Hindlimb muscle (tissue), 1 donor: ENCODE results near the gene RPP25. TPM values are rescaled to one million over a fixed set of nuclear protein-coding genes. Genes with fewer than 3 reads are reported as not detected.
A peak's percentile ranks its signal among the peaks of the same experiment; 100 is the strongest.

Source experiments
- DNase-seq: peaks from one replicate; pipeline ENCODE4 v3.0.0-alpha.2; 2013
- polyA plus RNA-seq: library from polyadenylated mRNA; unstranded; fragments of 120-200 nt; gene quantifications from one replicate; pipeline ENCODE4 v1.2.1, GENCODE V29; 2013; ENCODE audit not compliant: insufficient read length

RPP25 gene
- polyA plus RNA-seq, result 1.1 TPM

GRCh38 chr15:74956648-74957475, at the start of gene RPP25:
TSS of gene RPP25 (minus strand) at chr15:74956772. CDS start at chr15:74956583, 189 bp downstream.
- DNase-seq, result peak; percentile 54

GRCh38 chr15:75002398-75002797, 45.8 kb upstream of the RPP25 start:
- no peak for DNase-seq

- no peak for DNase-seq
These were observed 44.7 kb upstream of the RPP25 start for GRCh38 chr15:75001310-75001709.

GRCh38 chr15:74997543-74997942, 41.0 kb upstream of the RPP25 start:
- DNase-seq, result no peak

GRCh38 chr15:74997141-74997540, 40.6 kb upstream of the RPP25 start:
- DNase-seq, result no peak

- DNase-seq, result no peak
These were observed 39.5 kb upstream of the RPP25 start for GRCh38 chr15:74995779-74996765.

GRCh38 chr15:74995182-74995778, 38.7 kb upstream of the RPP25 start, which contains the start of gene SCAMP5:
TSS of gene SCAMP5 (plus strand) at chr15:74995563. CDS start at chr15:75011840, 16,277 bp downstream.
- peak; percentile 90 for DNase-seq

GRCh38 chr15:74994685-74995084, 38.1 kb upstream of the RPP25 start:
- DNase-seq, result no peak

- DNase-seq, result no peak
These were observed 37.7 kb upstream of the RPP25 start for GRCh38 chr15:74994236-74994635.

GRCh38 chr15:74992619-74993018, 36.0 kb upstream of the RPP25 start:
- DNase-seq, result no peak

GRCh38 chr15:74989527-74989926, 33.0 kb upstream of the RPP25 start:
- DNase-seq, result no peak

- no peak for DNase-seq
These were observed 31.6 kb upstream of the RPP25 start for GRCh38 chr15:74988007-74988800.

- no peak for DNase-seq
These were observed 27.2 kb upstream of the RPP25 start for GRCh38 chr15:74983725-74984231.

GRCh38 chr15:74982183-74982582, 25.6 kb upstream of the RPP25 start:
- DNase-seq, result no peak

GRCh38 chr15:74978503-74978902, 21.9 kb upstream of the RPP25 start:
- DNase-seq, result no peak

GRCh38 chr15:74978077-74978476, 21.5 kb upstream of the RPP25 start:
- no peak for DNase-seq

- no peak for DNase-seq
These were observed 21.0 kb upstream of the RPP25 start for GRCh38 chr15:74977599-74977998.

- no peak for DNase-seq
These were observed 19.6 kb upstream of the RPP25 start for GRCh38 chr15:74976159-74976558.

GRCh38 chr15:74967670-74968069, 11.1 kb upstream of the RPP25 start:
- DNase-seq, result no peak

- DNase-seq, result no peak
These were observed 8.2 kb upstream of the RPP25 start for GRCh38 chr15:74964794-74965193.

GRCh38 chr15:74963213-74963612, 6.6 kb upstream of the RPP25 start:
- no peak for DNase-seq

GRCh38 chr15:74962671-74963070, 6.1 kb upstream of the RPP25 start:
- no peak for DNase-seq
